B cell (primary cell): ENCODE measurements around the gene OR4K14. TPM values are rescaled to one million over a fixed set of nuclear protein-coding genes. Genes with fewer than 3 reads are reported as not detected.

Source experiments
- ATAC-seq: fragments of 200-7000 bp; cut with Tn5 transposase; one replicate; pipeline ENCODE4 v1.10.0; 2021; ENCODE audit warnings: low read depth, mild to moderate bottlenecking, moderate number of reproducible peaks, moderate library complexity
- CTCF ChIA-PET: fragments of 350-600 bp; sonication (Branson Sonifier 250); formaldehyde crosslinking; loops from one replicate; lab custom pipeline; 2021; ENCODE audit warnings: antibody characterized with exemption, inconsistent platforms; lab: Charles Lee
- POLR2A ChIA-PET: fragments of 350-600 bp; sonication (Branson Sonifier 250); formaldehyde crosslinking; loops from one replicate; lab custom pipeline; 2021; ENCODE audit warnings: antibody characterized with exemption; lab: Charles Lee
- DNase-seq: peaks from one replicate; pipeline ENCODE4 v3.0.0; 2013
- H2AFZ ChIP-seq: 2 replicates; pipeline ENCODE4 v1.6.1; 2012; ENCODE audit warnings: mild to moderate bottlenecking, low read depth, low read length; ENCODE audit not compliant: insufficient read depth, poor library complexity, severe bottlenecking
- H3K27ac ChIP-seq, 2 donors: 1 replicate in 1 of 2; 2 replicates in 1 of 2; pipeline ENCODE4 v1.5.1; 2012 to 2013; ENCODE audit warnings: low read length in 2 of 2, mild to moderate bottlenecking in 2 of 2, moderate library complexity in 1 of 2
- H3K27me3 ChIP-seq, 4 experiments: fragments of 200-600 bp in 1 of 4; sonication (generic) in 1 of 4; replicated peaks in 1 of 4; 1 replicate in 2 of 4; 2 replicates in 2 of 4; pipeline versions ENCODE4 v1.6.1 to v1.7.0; 2013 to 2016; ENCODE audit warnings: low read length in 3 of 4, mild to moderate bottlenecking in 2 of 4, mixed read lengths in 1 of 4, moderate library complexity in 1 of 4; ENCODE audit not compliant: insufficient read depth in 4 of 4, control insufficient read depth in 3 of 4; ENCODE audit errors: control extremely low read depth in 1 of 4
- H3K36me3 ChIP-seq, 2 experiments: replicated peaks in 1 of 2; 1 replicate in 1 of 2; 2 replicates in 1 of 2; pipeline versions ENCODE4 v1.6.1 to v1.7.1; 2013; ENCODE audit warnings: low read length in 1 of 2; ENCODE audit not compliant: insufficient read depth in 2 of 2, control insufficient read depth in 1 of 2; ENCODE audit errors: control extremely low read depth in 1 of 2, extremely low read depth in 1 of 2
- H3K4me1 ChIP-seq, 2 donors: fragments of 200-600 bp in 1 of 2; sonication (generic) in 1 of 2; 1 replicate in 1 of 2; 2 replicates in 1 of 2; pipeline versions ENCODE4 v1.5.1 to v1.6.1; 2013 to 2017; ENCODE audit warnings: low read length in 2 of 2; ENCODE audit not compliant: control insufficient read depth in 2 of 2, insufficient read depth in 2 of 2
- H3K4me2 ChIP-seq: replicated peaks from 2 replicates; pipeline ENCODE3; 2012; ENCODE audit warnings: mild to moderate bottlenecking, low read depth, low read length; ENCODE audit not compliant: poor library complexity, severe bottlenecking
- H3K4me3 ChIP-seq, 5 experiments: fragments of 200-600 bp in 1 of 5; sonication (generic) in 1 of 5; 1 replicate in 3 of 5; 2 replicates in 2 of 5; pipeline versions ENCODE4 v1.5.1 to v1.7.0; 2011 to 2016; ENCODE audit warnings: low read length in 4 of 5, mild to moderate bottlenecking in 4 of 5, low read depth in 2 of 5, control low read depth in 1 of 5, moderate library complexity in 1 of 5; ENCODE audit not compliant: insufficient read depth in 1 of 5; ENCODE audit errors: control extremely low read depth in 1 of 5, extremely low read depth in 1 of 5
- H3K79me2 ChIP-seq: fragments of 200-600 bp; sonication (generic); one replicate; pipeline ENCODE4 v1.6.0; 2016; ENCODE audit warnings: low read length; ENCODE audit not compliant: control insufficient read depth, insufficient read depth
- H3K9ac ChIP-seq: fragments of 200-600 bp; sonication (generic); 2 replicates; pipeline ENCODE4 v1.6.1; 2017; ENCODE audit warnings: mild to moderate bottlenecking, low read length, moderate library complexity
- H3K9me3 ChIP-seq, 3 donors: one replicate each; pipeline versions ENCODE4 v1.6.1 to v1.7.1; 2013; ENCODE audit warnings: low read length in 2 of 3; ENCODE audit not compliant: control insufficient read depth in 2 of 3, insufficient read depth in 1 of 3; ENCODE audit errors: control extremely low read depth in 1 of 3
- H4K20me1 ChIP-seq: 2 replicates; pipeline ENCODE4 v1.6.0; 2012; ENCODE audit warnings: mild to moderate bottlenecking, low read length; ENCODE audit not compliant: insufficient read depth, control insufficient read depth, poor library complexity, severe bottlenecking
- H3K27ac Mint-ChIP-seq: one replicate; pipeline ENCODE4 v1.8.0; 2021; ENCODE audit warnings: mixed read lengths
- H3K27me3 Mint-ChIP-seq: one replicate; pipeline ENCODE4 v1.8.0; 2021; ENCODE audit warnings: mixed read lengths
- H3K4me1 Mint-ChIP-seq: one replicate; pipeline ENCODE4 v1.8.0; 2021; ENCODE audit warnings: mixed read lengths
- H3K4me3 Mint-ChIP-seq: one replicate; pipeline ENCODE4 v1.8.0; 2021; ENCODE audit warnings: mixed read lengths
- H3K9me3 Mint-ChIP-seq: one replicate; pipeline ENCODE4 v1.8.0; 2022; ENCODE audit warnings: mixed read lengths; ENCODE audit not compliant: insufficient read depth
- CTCF ChIP-seq: fragments of 200-600 bp; IDR thresholded peaks from one replicate; pipeline ENCODE4 v1.8.0; 2022; ENCODE audit warnings: antibody characterized with exemption, mild to moderate bottlenecking
- EZH2 ChIP-seq: IDR thresholded peaks from 2 replicates; pipeline ENCODE4 v1.6.1; 2012; ENCODE audit warnings: borderline replicate concordance, low read depth, mild to moderate bottlenecking, moderate library complexity, low read length; ENCODE audit not compliant: insufficient read depth, poor library complexity, severe bottlenecking
- WGBS: methylation state at CpG from one replicate; pipeline ENCODE4 v1.1.5; 2013; ENCODE audit warnings: missing lambda C conversion rate; ENCODE audit not compliant: insufficient coverage; 5-methylcytosine and 5-hydroxymethylcytosine counted together
- intact Hi-C: fragments of 100-400 bp; cut with micrococcal nuclease; formaldehyde crosslinking; loops from one replicate; pipeline ENCODE4 v1.10.0; 2022
- polyA plus RNA-seq: library from polyadenylated mRNA; depleted of rRNA; stranded (reverse); fragments of >200 nt; gene quantifications from 2 replicates; pipeline ENCODE4 v1.2.3, GENCODE V29; 2012
- total RNA-seq, 2 donors: library from RNA; stranded (reverse); fragments of 120-200 nt in 1 of 2; gene quantifications; 1 replicate in 1 of 2; 2 replicates in 1 of 2; pipeline versions ENCODE4 v1.2.3 to v1.2.4, GENCODE V29; 2013 to 2022

The OR4K14 gene
- total and polyA plus RNA-seq, 2 donors (not counting 1 experiment from before 2014, with no cell fraction given), result not detected

DNA sequence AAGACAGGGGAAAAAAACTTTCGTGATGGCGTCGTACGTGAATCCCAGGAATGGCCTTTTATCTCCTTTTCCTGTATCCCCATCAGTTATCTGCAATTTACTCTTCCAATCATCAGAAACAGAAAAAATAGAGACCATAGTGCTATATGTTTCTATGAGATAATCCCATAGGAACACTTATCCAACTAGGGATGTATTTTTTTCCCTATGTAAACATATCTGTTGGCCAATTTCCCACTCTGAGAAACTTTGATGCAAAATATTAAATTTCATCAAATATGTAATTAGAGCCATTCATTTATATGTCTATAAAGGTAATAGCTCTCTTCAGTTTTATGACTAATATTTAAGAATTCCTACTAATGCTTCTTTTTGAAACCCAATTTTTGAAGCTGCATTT, 16.8 kb upstream of the OR4K14 start, which contains the start of gene OR4K13:
TSS of gene OR4K13 (minus strand) at position 101 of the 400 bp plus-strand sequence. CDS start 1,280 bp downstream, outside the sequence.
- CTCF ChIA-PET, result no interaction called here
- ATAC-seq (no peak), DNase-seq (no peak)
- H3K4me2 ChIP-seq, result no peak within 1 kb of the TSS
- H2AFZ ChIP-seq, result no peak within 1 kb of the TSS
- no peaks in the 10 kb centered on the region for H3K9me3 ChIP-seq
- Mint-ChIP-seq H3K27ac (no peak within 1 kb of the TSS), H3K9me3 (no peaks in the 10 kb centered on the region), H3K4me3 (no peak within 1 kb of the TSS), H3K27me3 (no peaks in the 10 kb centered on the region), H3K4me1 (no peaks in the 10 kb centered on the region)
- intact Hi-C loops, result no loop called here
- TF ChIP-seq CTCF, result no peak
- TF ChIP-seq EZH2, result no peak
- H3K79me2 ChIP-seq, result no peaks in the 10 kb centered on the region
- no peak within 1 kb of the TSS for H3K27ac ChIP-seq
- H3K4me1 ChIP-seq, result no peaks in the 10 kb centered on the region
- WGBS, result no CpG with 5 or more reads among the region's 4 CpGs
- H3K4me3 ChIP-seq, result no peak within 1 kb of the TSS
- H4K20me1 ChIP-seq, result no peaks in the 10 kb centered on the region
- POLR2A ChIA-PET, result no interaction called here
- no peak within 1 kb of the TSS for H3K9ac ChIP-seq
- no peaks in the 10 kb centered on the region for H3K36me3 ChIP-seq
- H3K27me3 ChIP-seq, result no peaks in the 10 kb centered on the region

DNA sequence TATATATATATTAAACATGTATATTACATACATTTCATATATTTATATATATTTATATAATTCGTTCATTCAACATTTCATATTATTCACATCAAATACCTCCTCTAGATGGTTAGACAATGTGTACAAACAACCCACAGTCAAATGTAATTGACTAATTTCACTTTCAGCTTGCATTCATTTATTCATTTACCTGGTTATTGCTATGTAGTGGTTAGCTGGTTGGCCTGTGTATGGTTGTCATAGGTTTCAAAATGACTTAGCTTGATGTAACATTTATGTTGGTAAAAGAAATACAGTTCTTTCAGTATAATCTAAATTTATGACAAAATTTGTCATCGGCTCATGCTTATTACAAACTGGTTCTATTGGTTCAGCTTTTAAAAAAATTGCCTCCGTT, 16.3 kb upstream of the OR4K14 start:
- CTCF ChIA-PET, result no interaction called here
- POLR2A ChIA-PET, result no interaction called here

More for the DNA sequence above, 16.3 kb upstream of the OR4K14 start:
- no peaks in the 10 kb centered on the region for H3K27me3 ChIP-seq
- TF ChIP-seq EZH2 (no peak), CTCF (no peak)
- H3K9me3 Mint-ChIP-seq, result no peaks in the 10 kb centered on the region
- no peaks in the 10 kb centered on the region for H3K4me1 Mint-ChIP-seq
- H3K4me1 ChIP-seq, result no peaks in the 10 kb centered on the region
- intact Hi-C loops, result no loop called here
- H3K4me2 ChIP-seq, result no peak overlapping the region
- no peaks in the 10 kb centered on the region for H3K27me3 Mint-ChIP-seq
- no peaks in the 10 kb centered on the region for H3K79me2 ChIP-seq
- H3K4me3 Mint-ChIP-seq, result no peak overlapping the region
- no peak overlapping the region for H3K9ac ChIP-seq
- no peak overlapping the region for H3K27ac Mint-ChIP-seq
- no peak overlapping the region for H2AFZ ChIP-seq
- no peaks in the 10 kb centered on the region for H3K36me3 ChIP-seq
- no peak for ATAC-seq
- DNase-seq, result no peak
- H3K27ac ChIP-seq, result no peak overlapping the region
- no peaks in the 10 kb centered on the region for H4K20me1 ChIP-seq
- H3K4me3 ChIP-seq, result no peak overlapping the region
- H3K9me3 ChIP-seq, result no peaks in the 10 kb centered on the region
- WGBS, result no CpG with 5 or more reads among the region's 3 CpGs
